Body of pancreas (tissue), 4 donors: Measurements from ENCODE around the gene GPRC5D.

Source experiments
- CTCF ChIP-seq, 7 experiments: fragments of 450-650 bp in 4 of 7; fragments of 200-600 bp in 3 of 7; sonication (generic) in 3 of 7; IDR thresholded peaks; one replicate each; pipeline ENCODE4 v1.5.1; 2016 to 2019; ENCODE audit warnings: antibody characterized with exemption in 7 of 7
- POLR2A ChIP-seq, 3 donors: fragments of 450-650 bp; IDR thresholded peaks; one replicate each; pipeline ENCODE4 v1.6.1; 2016; ENCODE audit warnings: antibody characterized with exemption in 3 of 3, mild to moderate bottlenecking in 2 of 3

GRCh38 chr12:12999271-12999958 lies 47.4 kb upstream of the GPRC5D start:
- TF ChIP-seq CTCF (IDR thresholded peaks at IDR 0.05) (no peak), POLR2A (IDR thresholded peaks at IDR 0.05) (no peak)
